Measurements from ENCODE around the gene MCM10. TPM values are rescaled to one million over a fixed set of nuclear protein-coding genes. Genes with fewer than 3 reads are reported as not detected.

The MCM10 gene
- total and polyA plus RNA-seq, 2 of the 8 experiments (the other 6 are each of a cell fraction or from before 2014, with no cell fraction given), result 9.8 to 60.3 TPM

DNA sequence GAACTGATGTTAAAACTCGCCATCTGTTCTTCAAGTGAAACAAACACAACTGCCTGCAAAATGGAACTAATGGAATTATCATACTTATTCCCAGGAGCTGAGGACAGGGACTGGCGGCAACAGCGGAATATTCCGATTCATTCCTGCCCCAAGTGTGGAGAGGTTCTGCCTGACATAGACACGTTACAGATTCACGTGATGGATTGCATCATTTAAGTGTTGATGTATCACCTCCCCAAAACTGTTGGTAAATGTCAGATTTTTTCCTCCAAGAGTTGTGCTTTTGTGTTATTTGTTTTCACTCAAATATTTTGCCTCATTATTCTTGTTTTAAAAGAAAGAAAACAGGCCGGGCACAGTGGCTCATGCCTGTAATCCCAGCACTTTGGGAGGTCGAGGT lies 24.7 kb upstream of the MCM10 start:
- Histone ChIP-seq H4K5ac (ENCODE audit: insufficient read length, low read depth, low read length) (no peak overlapping the region), H4K20me1 (replicated peaks in 1 of 2; ENCODE audit: control insufficient read depth in 1 of 2, insufficient read depth in 2 of 2, low read length in 2 of 2) (no peaks in the 10 kb centered on the region), H3K36me3 (ENCODE audit: control insufficient read depth in 2 of 4, insufficient read depth in 4 of 4, low read length in 3 of 4) (peaks cover 0 to 27% (median 10%) of the 10 kb centered on the region in 4 experiments; a peak in 5 of 8 replicates), H3K23ac (ENCODE audit: insufficient read length) (no peak overlapping the region), H2BK15ac (ENCODE audit: low read length) (no peak overlapping the region), H3K56ac (replicated peaks; ENCODE audit: insufficient read length, low read depth, low read length) (no peak overlapping the region), H2BK5ac (ENCODE audit: low read depth, low read length) (no peak overlapping the region), H3K27ac (ENCODE audit: low read depth, low read length) (0 out of 2 replicates have a peak overlapping the region, but pooled peaks have one; percentile 36), H3K14ac (ENCODE audit: insufficient read length) (no peak overlapping the region), H3K18ac (ENCODE audit: extremely low read depth, low read length) (no peak overlapping the region), H3K9ac (replicated peaks in 1 of 4; ENCODE audit: extremely low read depth in 1 of 4, low read depth in 3 of 4, low read length in 3 of 4) (no peak overlapping the region), H2AFZ (ENCODE audit: low read length) (no peak overlapping the region), H3K9me3 (ENCODE audit: insufficient read depth in 2 of 2, low read depth in 1 of 2, low read length in 1 of 2) (no peaks in the 10 kb centered on the region), H2AK5ac (ENCODE audit: low read depth, low read length) (no peak overlapping the region), H3K27me3 (replicated peaks in 1 of 4; ENCODE audit: control insufficient read depth in 3 of 4, extremely low read depth in 1 of 4, insufficient read depth in 3 of 4, low read length in 3 of 4) (no peaks in the 10 kb centered on the region), H3K4me1 (replicated peaks in 1 of 4; ENCODE audit: control insufficient read depth in 3 of 4, insufficient read depth in 4 of 4, low read length in 3 of 4) (peaks cover 0 to 8% (median 2%) of the 10 kb centered on the region in 4 experiments; a peak in 3 of 7 replicates), H3K4me3 (ENCODE audit: extremely low read depth in 1 of 4, insufficient read depth in 2 of 4, low read depth in 3 of 4, low read length in 4 of 4) (no peak overlapping the region), H3K4ac (replicated peaks; ENCODE audit: insufficient read length, low read depth, low read length) (no peak overlapping the region), H3K79me2 (ENCODE audit: control insufficient read depth in 1 of 2, insufficient read depth in 2 of 2, low read length in 2 of 2) (no peaks in the 10 kb centered on the region), H2BK20ac (ENCODE audit: low read length) (no peak overlapping the region), H4K8ac (ENCODE audit: extremely low read depth, insufficient read depth, low read length) (no peak overlapping the region), H3K79me1 (ENCODE audit: low read depth, low read length) (no peaks in the 10 kb centered on the region), H2BK120ac (replicated peaks; ENCODE audit: low read depth, low read length) (no peak overlapping the region), H4K91ac (replicated peaks; ENCODE audit: insufficient read length, low read length) (no peak overlapping the region), H2BK12ac (ENCODE audit: low read depth, low read length) (no peak overlapping the region), H3K4me2 (ENCODE audit: insufficient read depth in 1 of 2, low read depth in 2 of 2, low read length in 2 of 2) (no peak overlapping the region), H3K23me2 (ENCODE audit: low read depth, low read length) (no peaks in the 10 kb centered on the region)
- peak; percentile 55 for FAIRE-seq
- no peak for DNase-seq (ENCODE audit: low read depth in 1 of 2, low spot score in 2 of 2)
- WGBS, 2 experiments (ENCODE audit: extremely low coverage in 1 of 2, insufficient coverage in 1 of 2, insufficient read length in 1 of 2, insufficient replicate concordance in 2 of 2, low coverage in 1 of 2, low lambda C conversion rate in 2 of 2, missing lambda C conversion rate in 1 of 2), result 92% methylated on average over 8 of the region's 8 CpGs; no CpG with 5 or more reads in 1 of the 2 experiments
- POLR2A ChIA-PET (ENCODE audit: partially characterized antibody), result interaction anchor here (1.2 to 1.4 kb wide), 2 partner anchors 10 to 17 kb away, joined by 3 to 5 read pairs; no protein-coding TSS in a partner anchor
- CTCF ChIA-PET (ENCODE audit: partially characterized antibody), result interaction anchor here (0.8 to 1.0 kb wide), 2 partner anchors 18 to 43 kb away, joined by 3 read pairs; no protein-coding TSS in a partner anchor

Measured in H1 (cell line).